ENCODE measurements around the gene GALNT11. TPM values are rescaled to one million over a fixed set of nuclear protein-coding genes. Genes with fewer than 3 reads are reported as not detected.

Gene GALNT11
- total RNA-seq, 1 experiment from 2014 or later: 24.1 TPM

GRCh38 chr7:152149363-152149762, 123.9 kb downstream of the GALNT11 start:
- Histone ChIP-seq H2BK5ac (ENCODE audit: insufficient read length, low read length) (no peak overlapping the region), H2BK15ac (ENCODE audit: low read depth, low read length) (no peak overlapping the region), H2BK20ac (ENCODE audit: low read depth, low read length, poor library complexity, severe bottlenecking) (no peak overlapping the region), H3K18ac (ENCODE audit: insufficient read length, low read depth, low read length) (no peak overlapping the region), H3K79me2 (ENCODE audit: insufficient read depth, low read length) (no peaks in the 10 kb centered on the region), H3K23me2 (ENCODE audit: insufficient read length, low read depth, low read length, poor library complexity, severe bottlenecking) (no peaks in the 10 kb centered on the region), H3K4me2 (ENCODE audit: insufficient read depth, insufficient read length, low read length) (no peak overlapping the region), H3K9ac (ENCODE audit: extremely low read depth, insufficient read length, low read length) (no peak overlapping the region), H3K4ac (ENCODE audit: low read depth, low read length) (no peak overlapping the region), H3K27me3 (ENCODE audit: insufficient read depth, low read length) (no peaks in the 10 kb centered on the region), H3K23ac (ENCODE audit: insufficient read length, low read depth, low read length) (no peak overlapping the region), H3K56ac (ENCODE audit: insufficient read length, low read depth, low read length) (no peak overlapping the region), H3K4me1 (ENCODE audit: insufficient read depth, low read length) (no peaks in the 10 kb centered on the region), H3K9me3 (ENCODE audit: control insufficient read depth, low read depth, low read length) (no peaks in the 10 kb centered on the region), H2AK5ac (ENCODE audit: insufficient read length, low read length) (no peak overlapping the region), H2AFZ (ENCODE audit: low read length) (no peak overlapping the region), H4K8ac (replicated peaks; ENCODE audit: insufficient read length, low read depth, low read length) (no peak overlapping the region), H4K91ac (ENCODE audit: insufficient read length, low read depth, low read length) (no peak overlapping the region), H4K5ac (ENCODE audit: insufficient read length, low read depth, low read length) (no peak overlapping the region), H2BK12ac (ENCODE audit: insufficient read length, low read depth, low read length) (no peak overlapping the region), H3K27ac (ENCODE audit: insufficient read length, low read depth, low read length) (no peak overlapping the region), H2BK120ac (ENCODE audit: low read depth, low read length, poor library complexity, severe bottlenecking) (no peak overlapping the region), H3K14ac (ENCODE audit: insufficient read depth, low read length) (no peak overlapping the region), H3K79me1 (ENCODE audit: insufficient read depth, low read depth, low read length, poor library complexity, severe bottlenecking) (no peaks in the 10 kb centered on the region), H4K20me1 (ENCODE audit: control insufficient read depth, insufficient read depth, insufficient read length) (peaks cover under 1% of the 10 kb centered on the region), H3T11ph (ENCODE audit: low read length) (no peak overlapping the region)
- DNase-seq: no peak
- no CpG with 5 or more reads among the region's 6 CpGs for WGBS (ENCODE audit: extremely low coverage, insufficient read length, low lambda C conversion rate)
- Mint-ChIP-seq H3K27me3 (ENCODE audit: low read depth) (no peaks in the 10 kb centered on the region), H3K27ac (no peak overlapping the region), H3K4me3 (no peak overlapping the region), H3K36me3 (ENCODE audit: insufficient read depth in 1 of 3, low read depth in 3 of 3) (peaks cover 26 to 83% (median 73%) of the 10 kb centered on the region in 3 experiments; a peak in 6 of 7 replicates), H3K4me1 (no peaks in the 10 kb centered on the region), H3K9me3 (no peaks in the 10 kb centered on the region)
- no peak for TF ChIP-seq CTCF (conservative IDR thresholded peaks at IDR 0.05)
